Endothelial cell of umbilical vein (primary cell): Measurements from ENCODE around the gene PRAMEF13. TPM values are rescaled to one million over a fixed set of nuclear protein-coding genes. Genes with fewer than 3 reads are reported as not detected.
"Not testable (repeated sequence)": the region's sequence is repeated elsewhere in the genome, so short reads cannot be mapped to it uniquely, and the experiment has no call there.

ENCODE experiments used
- BruUV-seq: library from RNA; stranded (reverse); fragments of 400-500 nt; replicated peaks from 2 replicates; lab custom pipeline; 2021; lab: Mats Ljungman, UMichigan
- CTCF ChIA-PET: fragments of 300-600, 350-600 bp; sonication (Branson Sonifier 250); formaldehyde crosslinking; loops from one replicate; lab custom pipeline; 2021; ENCODE audit warnings: antibody characterized with exemption, inconsistent platforms; lab: Charles Lee
- POLR2A ChIA-PET: fragments of 300-600, 350-600 bp; sonication (Branson Sonifier 250); formaldehyde crosslinking; loops from one replicate; lab custom pipeline; 2021; ENCODE audit warnings: antibody characterized with exemption, inconsistent platforms; lab: Charles Lee
- DNase-seq: peaks from one replicate; pipeline ENCODE4 v3.0.0-alpha.2; 2011; ENCODE audit warnings: low read depth, low spot score
- FAIRE-seq: peaks from 2 replicates; lab custom pipeline; 2011; peaks lifted over from hg19 to GRCh38; lab: Jason Lieb, UNC
- H2AFZ ChIP-seq: 2 replicates; pipeline ENCODE4 v1.6.0; 2012; ENCODE audit warnings: low read depth, low read length, control low read depth, inconsistent platforms
- H3K27ac ChIP-seq: 2 replicates; pipeline ENCODE4 v1.5.1; 2011; ENCODE audit warnings: low read depth, mild to moderate bottlenecking, control low read depth, low read length, moderate library complexity; ENCODE audit not compliant: insufficient read depth
- H3K27me3 ChIP-seq, 2 experiments: 2 replicates each; pipeline versions ENCODE4 v1.6.0 to v1.6.1; 2011; ENCODE audit warnings: low read length in 2 of 2, mixed read lengths in 1 of 2; ENCODE audit not compliant: control insufficient read depth in 2 of 2, insufficient read depth in 2 of 2
- H3K36me3 ChIP-seq, 2 experiments: 2 replicates in 1 of 2; 3 replicates in 1 of 2; pipeline ENCODE4 v1.5.1; 2011; ENCODE audit warnings: low read length in 2 of 2, mild to moderate bottlenecking in 1 of 2, moderate library complexity in 1 of 2; ENCODE audit not compliant: control insufficient read depth in 2 of 2, insufficient read depth in 2 of 2; ENCODE audit errors: extremely low read depth in 1 of 2
- H3K4me1 ChIP-seq: 3 replicates; pipeline ENCODE4 v1.5.1; 2011; ENCODE audit warnings: mild to moderate bottlenecking, low read length; ENCODE audit not compliant: control insufficient read depth, insufficient read depth; ENCODE audit errors: extremely low read depth
- H3K4me2 ChIP-seq: 2 replicates; pipeline ENCODE4 v1.6.1; 2011; ENCODE audit warnings: low read length, control low read depth, mixed read lengths; ENCODE audit not compliant: insufficient read depth
- H3K4me3 ChIP-seq, 3 experiments: fragments of 200-600 bp in 1 of 3; sonication (generic), shearing (Covaris generic) in 1 of 3; replicated peaks in 1 of 3; 2 replicates each; pipeline ENCODE4 v1.5.1; 2011 to 2016; ENCODE audit warnings: control low read depth in 3 of 3, low read length in 3 of 3, mild to moderate bottlenecking in 2 of 3, inconsistent platforms in 1 of 3, low read depth in 1 of 3, moderate library complexity in 1 of 3; ENCODE audit not compliant: insufficient read depth in 1 of 3
- H3K79me2 ChIP-seq: 2 replicates; pipeline ENCODE4 v1.6.0; 2012; ENCODE audit warnings: low read length, inconsistent platforms; ENCODE audit not compliant: control insufficient read depth, insufficient read depth
- H3K9ac ChIP-seq: replicated peaks from 2 replicates; pipeline ENCODE3; 2011; ENCODE audit warnings: low read length, control low read depth; ENCODE audit not compliant: insufficient read depth; ENCODE audit errors: extremely low read depth
- H3K9me1 ChIP-seq: replicated peaks from 3 replicates; pipeline ENCODE4 v1.6.0; 2011; ENCODE audit warnings: mild to moderate bottlenecking, low read length; ENCODE audit not compliant: control insufficient read depth, insufficient read depth; ENCODE audit errors: extremely low read depth
- H3K9me3 ChIP-seq: replicated peaks from 2 replicates; pipeline ENCODE4 v1.5.1; 2012; ENCODE audit warnings: low read length, inconsistent platforms; ENCODE audit not compliant: control insufficient read depth, insufficient read depth
- H4K20me1 ChIP-seq: replicated peaks from 2 replicates; pipeline ENCODE3; 2011; ENCODE audit warnings: mild to moderate bottlenecking, low read length; ENCODE audit not compliant: control insufficient read depth, insufficient read depth; ENCODE audit errors: extremely low read depth
- dilution Hi-C: fragments of 300-500 bp; cut with MboI; formaldehyde crosslinking; loops from one replicate; pipeline ENCODE4 v1.15.0; 2019; ENCODE audit warnings: low sequenced_read_pairs; ENCODE audit not compliant: extremely low pct_ligation_motif_present
- intact Hi-C: fragments of 100-400 bp; cut with micrococcal nuclease; formaldehyde crosslinking; loops from one replicate; pipeline ENCODE4 v1.10.0; 2022
- polyA plus RNA-seq, 4 experiments: library from polyadenylated mRNA; depleted of rRNA in 3 of 4; stranded (reverse) in 3 of 4; unstranded in 1 of 4; fragments of >200 nt; gene quantifications; 2 replicates each; pipeline versions ENCODE4 v1.2.1 to v1.2.3, GENCODE V29; 2011 to 2012; ENCODE audit warnings: missing spikeins in 1 of 4
- total RNA-seq: library from RNA; stranded (reverse); gene quantifications from 2 replicates; pipeline ENCODE4 v1.2.3, GENCODE V29; 2021

The PRAMEF13 gene
- total and polyA plus RNA-seq, 2 donors (not counting 3 experiments of a cell fraction or from before 2014, with no cell fraction given) = not detected

- H3K79me2 ChIP-seq, H3K9me1 ChIP-seq, BruUV-seq, dilution Hi-C loops, H3K4me1 ChIP-seq, intact Hi-C loops, H3K27me3 ChIP-seq, H4K20me1 ChIP-seq, DNase-seq, POLR2A ChIA-PET, H3K4me2 ChIP-seq, H2AFZ ChIP-seq, CTCF ChIA-PET, H3K36me3 ChIP-seq, FAIRE-seq, H3K27ac ChIP-seq, H3K9me3 ChIP-seq, H3K9ac ChIP-seq, H3K4me3 ChIP-seq: not testable (repeated sequence)
Measured at GRCh38 chr1:13219203-13219602, 18.0 kb upstream of the PRAMEF13 start.

- H3K36me3 ChIP-seq, H3K27me3 ChIP-seq, CTCF ChIA-PET, H3K4me3 ChIP-seq, H3K9ac ChIP-seq, H2AFZ ChIP-seq, DNase-seq, FAIRE-seq, H3K4me1 ChIP-seq, POLR2A ChIA-PET, dilution Hi-C loops, H4K20me1 ChIP-seq, H3K27ac ChIP-seq, H3K9me1 ChIP-seq, H3K4me2 ChIP-seq, BruUV-seq, H3K9me3 ChIP-seq, H3K79me2 ChIP-seq, intact Hi-C loops: not testable (repeated sequence)
Measured at GRCh38 chr1:13216619-13217018, 15.4 kb upstream of the PRAMEF13 start.

GRCh38 chr1:13208712-13209111 lies 7.5 kb upstream of the PRAMEF13 start:
- H3K4me2 ChIP-seq, DNase-seq, H3K4me3 ChIP-seq, intact Hi-C loops, H3K4me1 ChIP-seq, CTCF ChIA-PET, H3K36me3 ChIP-seq, H3K79me2 ChIP-seq, H3K9me3 ChIP-seq, H3K27me3 ChIP-seq, H3K9ac ChIP-seq, H3K27ac ChIP-seq, dilution Hi-C loops, H4K20me1 ChIP-seq, BruUV-seq, FAIRE-seq, POLR2A ChIA-PET, H3K9me1 ChIP-seq, H2AFZ ChIP-seq: not testable (repeated sequence)

- POLR2A ChIA-PET, H3K4me1 ChIP-seq, FAIRE-seq, H3K9me1 ChIP-seq, H3K27ac ChIP-seq, H3K27me3 ChIP-seq, H3K36me3 ChIP-seq, H3K4me2 ChIP-seq, intact Hi-C loops, BruUV-seq, CTCF ChIA-PET, H2AFZ ChIP-seq, H4K20me1 ChIP-seq, H3K9ac ChIP-seq, H3K79me2 ChIP-seq, H3K4me3 ChIP-seq, H3K9me3 ChIP-seq, dilution Hi-C loops, DNase-seq: not testable (repeated sequence)
Measured at GRCh38 chr1:13171548-13171947, 29.7 kb downstream of the PRAMEF13 start, which contains the start of gene PRAMEF9. Gene PRAMEF9, plus strand, starts transcription at chr1:13171848. Its CDS starts 3,433 bp downstream, at chr1:13175281.
